HepG2 (cell line): Measurements from ENCODE around the gene ARTN. TPM values are rescaled to one million over a fixed set of nuclear protein-coding genes. Genes with fewer than 3 reads are reported as not detected.

Experiments used
- ARID2 ChIP-seq: sonication (generic); formaldehyde crosslinking; IDR thresholded peaks from 2 replicates; pipeline ENCODE4 v1.8.1; 2022; ENCODE audit warnings: mild to moderate bottlenecking, missing genetic modification reagents, borderline replicate concordance
- BATF2 ChIP-seq: sonication (generic); formaldehyde crosslinking; IDR thresholded peaks from 2 replicates; pipeline ENCODE4 v1.8.0; 2022; ENCODE audit warnings: mild to moderate bottlenecking, missing genetic modification reagents, moderate library complexity
- CBX1 ChIP-seq: IDR thresholded peaks from one replicate; pipeline ENCODE4 v1.6.1; 2016; ENCODE audit warnings: antibody characterized with exemption, low read depth
- CHCHD3 ChIP-seq: sonication (generic); formaldehyde crosslinking; IDR thresholded peaks from 2 replicates; pipeline ENCODE4 v1.8.0; 2022; ENCODE audit warnings: mild to moderate bottlenecking, missing genetic modification reagents, moderate library complexity
- CREBL2 ChIP-seq: sonication (generic); formaldehyde crosslinking; IDR thresholded peaks from 2 replicates; pipeline ENCODE4 v1.8.1; 2023; ENCODE audit warnings: missing genetic modification reagents, mild to moderate bottlenecking, borderline replicate concordance
- CSRNP1 ChIP-seq: sonication (generic); formaldehyde crosslinking; IDR thresholded peaks from 2 replicates; pipeline ENCODE4 v1.8.1; 2023; ENCODE audit warnings: mild to moderate bottlenecking, missing genetic modification reagents
- FOXA1 ChIP-seq, 2 experiments: fragments of 450-650 bp in 1 of 2; sonication (generic) in 1 of 2; formaldehyde crosslinking in 1 of 2; IDR thresholded peaks; 2 replicates each; pipeline versions ENCODE4 v1.4.0 to v1.6.1; 2016 to 2020; ENCODE audit warnings: missing genetic modification reagents in 1 of 2
- FOXO4 ChIP-seq: sonication (generic); formaldehyde crosslinking; conservative IDR thresholded peaks from 2 replicates; pipeline ENCODE4 v1.8.1; 2023; ENCODE audit warnings: missing genetic modification reagents
- HES4 ChIP-seq: sonication (generic); formaldehyde crosslinking; IDR thresholded peaks from 2 replicates; pipeline ENCODE4 v1.9.0; 2021; ENCODE audit warnings: mild to moderate bottlenecking, missing genetic modification reagents, borderline replicate concordance
- HOXD1 ChIP-seq: sonication (generic); formaldehyde crosslinking; IDR thresholded peaks from 2 replicates; pipeline ENCODE4 v1.5.0; 2020; ENCODE audit warnings: missing genetic modification reagents
- NR3C1 ChIP-seq: sonication (generic); formaldehyde crosslinking; IDR thresholded peaks from 2 replicates; pipeline ENCODE4 v1.4.0; 2020; ENCODE audit warnings: missing genetic modification reagents
- NRL ChIP-seq: sonication (generic); formaldehyde crosslinking; IDR thresholded peaks from 2 replicates; pipeline ENCODE4 v1.5.0; 2020; ENCODE audit warnings: missing genetic modification reagents, mild to moderate bottlenecking, moderate library complexity, borderline replicate concordance
- PTBP1 ChIP-seq: fragments of 200-400 bp; formaldehyde crosslinking; IDR thresholded peaks from 2 replicates; pipeline ENCODE4 v1.6.1; 2018; ENCODE audit warnings: low read length, low read depth; ENCODE audit not compliant: poor library complexity, severe bottlenecking
- SP140L ChIP-seq: sonication (generic); formaldehyde crosslinking; IDR thresholded peaks from 2 replicates; pipeline ENCODE4 v1.4.0; 2020; ENCODE audit warnings: missing genetic modification reagents, borderline replicate concordance
- TBX2 ChIP-seq: sonication (generic); formaldehyde crosslinking; IDR thresholded peaks from 2 replicates; pipeline ENCODE4 v1.5.0; 2020; ENCODE audit warnings: missing genetic modification reagents, mild to moderate bottlenecking, borderline replicate concordance
- TIGD3 ChIP-seq: sonication (generic); formaldehyde crosslinking; IDR thresholded peaks from 2 replicates; pipeline ENCODE4 v1.5.1; 2020; ENCODE audit warnings: mild to moderate bottlenecking, missing genetic modification reagents, borderline replicate concordance
- ZMYM3 ChIP-seq: sonication (generic); formaldehyde crosslinking; IDR thresholded peaks from 2 replicates; pipeline ENCODE4 v1.5.1; 2020; ENCODE audit warnings: mild to moderate bottlenecking, missing genetic modification reagents
- ZNF207 ChIP-seq: fragments of 450-650 bp; IDR thresholded peaks from 2 replicates; pipeline ENCODE4 v1.6.1; 2016; ENCODE audit warnings: antibody characterized with exemption, borderline replicate concordance
- ZNF33A ChIP-seq: sonication (generic); formaldehyde crosslinking; IDR thresholded peaks from 2 replicates; pipeline ENCODE4 v1.5.1; 2020; ENCODE audit warnings: missing genetic modification reagents, mild to moderate bottlenecking, moderate library complexity, borderline replicate concordance
- ZNF34 ChIP-seq: sonication (generic); formaldehyde crosslinking; IDR thresholded peaks from 2 replicates; pipeline ENCODE4 v1.4.0; 2020; ENCODE audit warnings: mild to moderate bottlenecking, missing genetic modification reagents, borderline replicate concordance
- ZNF614 ChIP-seq: IDR thresholded peaks from 2 replicates; pipeline ENCODE4 v1.6.1; 2018; ENCODE audit warnings: missing biosample characterization, missing genetic modification reagents, inconsistent platforms, borderline replicate concordance
- ZNF83 ChIP-seq: sonication (generic); formaldehyde crosslinking; IDR thresholded peaks from 2 replicates; pipeline ENCODE4 v1.4.0; 2020; ENCODE audit warnings: missing genetic modification reagents, mild to moderate bottlenecking, borderline replicate concordance
- ZNF839 ChIP-seq: sonication (generic); formaldehyde crosslinking; IDR thresholded peaks from 2 replicates; pipeline ENCODE4 v1.4.0; 2020; ENCODE audit warnings: missing genetic modification reagents, mild to moderate bottlenecking, borderline replicate concordance
- ZSCAN9 ChIP-seq: IDR thresholded peaks from 2 replicates; pipeline ENCODE4 v1.6.1; 2016; ENCODE audit warnings: borderline replicate concordance
- polyA plus RNA-seq, 8 experiments: library from polyadenylated mRNA; depleted of rRNA in 3 of 8; stranded (reverse) in 7 of 8; unstranded in 1 of 8; fragments of >200 nt; fragmentation: Illumina TruSeq in 4 of 8; extraction: Trizol in 4 of 8; gene quantifications; 2 replicates each; pipeline versions ENCODE4 v1.2.1 to v1.2.3, GENCODE V29; 2011 to 2016; ENCODE audit warnings: low read depth in 4 of 8, missing spikeins in 1 of 8, mixed read lengths in 1 of 8; ENCODE audit not compliant: insufficient read depth in 1 of 8
- total RNA-seq, 5 experiments: library from RNA; depleted of rRNA; stranded (reverse); fragments of >200 nt; fragmentation: Illumina TruSeq; extraction: Trizol; gene quantifications; 2 replicates each; pipeline ENCODE4 v1.2.3, GENCODE V29; 2016; ENCODE audit warnings: low read depth in 1 of 5

Gene ARTN
- total and polyA plus RNA-seq, 2 of the 13 experiments (the other 11 are each of a cell fraction or from before 2014, with no cell fraction given): 0.11 to 0.62 TPM

GRCh38 chr1:43947061-43947873 is 13.7 kb downstream of the ARTN start (continued):
- TF ChIP-seq ZNF83 (0 out of 2 replicates have a peak, but pooled peaks have one; percentile 94), ZSCAN9 (CRISPR knock-in tag) (no peak), ZNF839 (CRISPR knock-in tag) (peak; percentile 19; the same call in 1 of the 2 replicates), PTBP1 (no peak), CREBL2 (CRISPR knock-in tag) (no peak), SP140L (CRISPR knock-in tag) (no peak), NR3C1 (CRISPR knock-in tag) (no peak), CBX1 (no peak), FOXO4 (CRISPR knock-in tag) (no peak), BATF2 (no peak), NRL (no peak), ZMYM3 (CRISPR knock-in tag) (no peak), ZNF34 (CRISPR knock-in tag) (no peak), FOXA1 (IDR thresholded peaks at IDR 0.05) (no peak), FOXA1 (CRISPR knock-in tag; IDR thresholded peaks at IDR 0.05) (no peak), CHCHD3 (no peak), ZNF207 (no peak), ZNF614 (CRISPR knock-in tag) (no peak), ARID2 (CRISPR knock-in tag) (no peak), HOXD1 (CRISPR knock-in tag) (no peak), HES4 (CRISPR knock-in tag) (0 out of 2 replicates have a peak, but pooled peaks have one; percentile 6), CSRNP1 (CRISPR knock-in tag) (no peak), TBX2 (CRISPR knock-in tag) (no peak), TIGD3 (no peak), ZNF33A (CRISPR knock-in tag) (no peak)
